Measurements from ENCODE around the gene FGFRL1. TPM values are rescaled to one million over a fixed set of nuclear protein-coding genes. Genes with fewer than 3 reads are reported as not detected.

Gene FGFRL1
- total RNA-seq, 5 donors from 2014 or later (not counting 1 experiment from before 2014, with no cell fraction given) = 14.9 to 25.2 (median 23.7) TPM

DNA sequence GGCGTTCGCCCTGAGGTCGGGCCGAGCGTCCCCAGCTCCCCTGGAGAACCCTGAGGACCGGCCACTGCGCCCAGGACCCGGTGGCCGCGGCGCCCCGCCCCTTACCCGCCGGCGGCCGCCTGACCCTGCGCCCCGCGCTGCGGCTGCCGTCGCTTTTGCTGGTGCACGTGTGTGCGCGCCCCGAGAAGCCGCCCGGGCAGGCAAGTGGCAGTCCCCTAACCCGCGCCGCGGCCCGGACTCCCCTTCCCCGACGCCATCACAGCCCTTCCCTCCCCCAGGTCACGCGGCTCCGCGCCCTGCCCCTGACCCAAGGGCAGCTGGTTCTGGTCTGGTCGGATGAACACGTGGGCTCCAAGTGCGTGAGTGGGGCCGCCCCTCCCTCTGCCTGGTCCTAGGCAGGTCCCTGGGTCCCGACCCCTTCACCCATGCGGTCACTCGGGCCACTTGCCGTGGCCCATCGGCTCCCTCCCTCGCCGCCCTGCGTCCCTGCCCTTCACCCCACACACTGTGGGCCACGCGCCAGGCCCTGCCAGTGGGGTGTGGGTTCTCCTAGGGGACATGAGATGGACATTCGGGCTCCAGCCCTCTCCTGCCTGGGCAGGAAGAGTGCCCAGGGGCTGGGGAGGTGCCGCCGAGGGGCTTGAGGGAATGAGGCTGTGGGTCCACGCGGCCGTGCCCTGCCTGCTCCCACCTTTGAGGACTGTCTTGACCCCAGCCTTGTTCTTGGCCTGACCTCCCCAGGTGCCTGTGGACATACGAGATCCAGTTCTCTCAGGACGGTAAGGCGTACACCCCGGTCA lies 8.0 kb upstream of the FGFRL1 start:
- no peak for ATAC-seq (replicated peaks in 1 of 4)
- no peak overlapping the region for H3K27ac ChIP-seq (ENCODE audit: low read length)
- no peaks in the 10 kb centered on the region for H3K9me3 Mint-ChIP-seq
- CTCF ChIA-PET = no interaction called here
- H3K27me3 ChIP-seq (replicated peaks in 1 of 2; ENCODE audit: control insufficient read depth in 2 of 2, extremely low read depth in 1 of 2, insufficient read depth in 2 of 2, low read length in 1 of 2) = peaks cover 4 to 83% of the 10 kb centered on the region in 2 experiments
- H3K9me3 ChIP-seq = no peaks in the 10 kb centered on the region
- WGBS (ENCODE audit: insufficient coverage) = 26% methylated on average over 45 of the region's 63 CpGs
- DNase-seq = no peak
- POLR2A ChIA-PET = no interaction called here
- peaks cover 40 to 67% of the 10 kb centered on the region in 2 donors for H3K27me3 Mint-ChIP-seq
- no peak overlapping the region for H3K4me3 ChIP-seq (ENCODE audit: control insufficient read depth in 1 of 2, extremely low read depth in 1 of 2, low read length in 1 of 2)
- H3K4me1 ChIP-seq (ENCODE audit: control insufficient read depth in 1 of 2, extremely low read depth in 1 of 2, insufficient read depth in 2 of 2, low read length in 2 of 2) = peaks cover 0 to 13% of the 10 kb centered on the region in 2 experiments
- H3K4me1 Mint-ChIP-seq = peaks cover 2 to 8% (median 3%) of the 10 kb centered on the region in 3 donors
- no peaks in the 10 kb centered on the region for H3K36me3 ChIP-seq (ENCODE audit: control insufficient read depth in 2 of 2, extremely low read depth in 1 of 2, insufficient read depth in 1 of 2, low read length in 1 of 2)
- H3K27ac Mint-ChIP-seq = no peak overlapping the region
- no peaks in the 10 kb centered on the region for H3K36me3 Mint-ChIP-seq
- peak overlapping the region in 1 of 3 donors; percentile 24 for H3K4me3 Mint-ChIP-seq

DNA sequence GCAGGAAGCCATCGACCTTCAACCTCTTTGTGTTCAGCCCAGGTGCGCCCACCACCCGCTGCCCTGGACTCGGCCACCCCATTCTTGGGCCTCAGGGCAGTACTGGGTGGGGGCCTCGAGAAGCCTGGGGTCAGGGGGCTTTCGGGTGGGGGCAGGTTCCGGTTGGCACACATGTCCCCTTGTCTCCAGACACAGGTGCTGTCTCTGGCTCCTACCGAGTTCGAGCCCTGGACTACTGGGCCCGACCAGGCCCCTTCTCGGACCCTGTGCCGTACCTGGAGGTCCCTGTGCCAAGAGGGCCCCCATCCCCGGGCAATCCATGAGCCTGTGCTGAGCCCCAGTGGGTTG lies 7.4 kb upstream of the FGFRL1 start:
- CTCF ChIA-PET = no interaction called here

GRCh38 chr4:1004557-1005485 lies 6.6 kb upstream of the FGFRL1 start:
- ATAC-seq (replicated peaks in 1 of 4) (no peak), DNase-seq (no peak)
- H3K4me3 Mint-ChIP-seq = peak overlapping the region in 1 of 3 donors; percentile 24
- no peak overlapping the region for H3K27ac ChIP-seq (ENCODE audit: low read length)
- peaks cover 6 to 11% (median 8%) of the 10 kb centered on the region in 3 donors for H3K4me1 Mint-ChIP-seq
- H3K4me3 ChIP-seq (ENCODE audit: control insufficient read depth in 1 of 2, extremely low read depth in 1 of 2, low read length in 1 of 2) = no peak overlapping the region
- H3K36me3 ChIP-seq (ENCODE audit: control insufficient read depth in 2 of 2, extremely low read depth in 1 of 2, insufficient read depth in 1 of 2, low read length in 1 of 2) = no peaks in the 10 kb centered on the region
- 81% methylated on average over 24 of the region's 25 CpGs for WGBS (ENCODE audit: insufficient coverage)
- H3K9me3 ChIP-seq = no peaks in the 10 kb centered on the region
- no peaks in the 10 kb centered on the region for H3K9me3 Mint-ChIP-seq
- no peaks in the 10 kb centered on the region for H3K36me3 Mint-ChIP-seq
- peaks cover 34 to 65% of the 10 kb centered on the region in 2 donors for H3K27me3 Mint-ChIP-seq
- ChIA-PET POLR2A (no interaction called here), CTCF (no interaction called here)
- peaks cover under 1 to 21% of the 10 kb centered on the region in 2 experiments for H3K4me1 ChIP-seq (ENCODE audit: control insufficient read depth in 1 of 2, extremely low read depth in 1 of 2, insufficient read depth in 2 of 2, low read length in 2 of 2)
- H3K27ac Mint-ChIP-seq = no peak overlapping the region
- H3K27me3 ChIP-seq (replicated peaks in 1 of 2; ENCODE audit: control insufficient read depth in 2 of 2, extremely low read depth in 1 of 2, insufficient read depth in 2 of 2, low read length in 1 of 2) = peaks cover 2 to 78% of the 10 kb centered on the region in 2 experiments

More for the DNA sequence above, 7.4 kb upstream of the FGFRL1 start:
- DNase-seq = no peak
- WGBS (ENCODE audit: insufficient coverage) = 86% methylated on average over 13 of the region's 13 CpGs
- H3K36me3 Mint-ChIP-seq = no peaks in the 10 kb centered on the region
- H3K9me3 Mint-ChIP-seq = no peaks in the 10 kb centered on the region
- Histone ChIP-seq H3K9me3 (no peaks in the 10 kb centered on the region), H3K27ac (ENCODE audit: low read length) (no peak overlapping the region), H3K4me3 (ENCODE audit: control insufficient read depth in 1 of 2, extremely low read depth in 1 of 2, low read length in 1 of 2) (no peak overlapping the region), H3K27me3 (replicated peaks in 1 of 2; ENCODE audit: control insufficient read depth in 2 of 2, extremely low read depth in 1 of 2, insufficient read depth in 2 of 2, low read length in 1 of 2) (peaks cover 4 to 83% of the 10 kb centered on the region in 2 experiments), H3K36me3 (ENCODE audit: control insufficient read depth in 2 of 2, extremely low read depth in 1 of 2, insufficient read depth in 1 of 2, low read length in 1 of 2) (no peaks in the 10 kb centered on the region), H3K4me1 (ENCODE audit: control insufficient read depth in 1 of 2, extremely low read depth in 1 of 2, insufficient read depth in 2 of 2, low read length in 2 of 2) (peaks cover 0 to 19% of the 10 kb centered on the region in 2 experiments)
- H3K27me3 Mint-ChIP-seq = peaks cover 39 to 69% of the 10 kb centered on the region in 2 donors
- no peak overlapping the region for H3K27ac Mint-ChIP-seq
- no peak for ATAC-seq (replicated peaks in 1 of 4)
- POLR2A ChIA-PET = no interaction called here
- peak overlapping the region in 1 of 3 donors; percentile 24 for H3K4me3 Mint-ChIP-seq
- peaks cover 3 to 13% (median 6%) of the 10 kb centered on the region in 3 donors for H3K4me1 Mint-ChIP-seq

- no peak for ATAC-seq (replicated peaks in 1 of 4)
- peaks cover 11 to 15% (median 12%) of the 10 kb centered on the region in 3 donors for H3K4me1 Mint-ChIP-seq
- H3K36me3 ChIP-seq (ENCODE audit: control insufficient read depth in 2 of 2, extremely low read depth in 1 of 2, insufficient read depth in 1 of 2, low read length in 1 of 2) = no peaks in the 10 kb centered on the region
- peaks cover 2 to 58% of the 10 kb centered on the region in 2 experiments for H3K27me3 ChIP-seq (replicated peaks in 1 of 2; ENCODE audit: control insufficient read depth in 2 of 2, extremely low read depth in 1 of 2, insufficient read depth in 2 of 2, low read length in 1 of 2)
- no peak for DNase-seq
- no peak overlapping the region for H3K27ac ChIP-seq (ENCODE audit: low read length)
- H3K4me3 Mint-ChIP-seq = no peak overlapping the region
- no peaks in the 10 kb centered on the region for H3K9me3 Mint-ChIP-seq
- peaks cover 2 to 29% of the 10 kb centered on the region in 2 experiments for H3K4me1 ChIP-seq (ENCODE audit: control insufficient read depth in 1 of 2, extremely low read depth in 1 of 2, insufficient read depth in 2 of 2, low read length in 2 of 2)
- no peaks in the 10 kb centered on the region for H3K36me3 Mint-ChIP-seq
- H3K9me3 ChIP-seq = no peaks in the 10 kb centered on the region
- H3K27ac Mint-ChIP-seq = no peak overlapping the region
- WGBS (ENCODE audit: insufficient coverage) = 72% methylated on average over 2 of the region's 5 CpGs
- CTCF ChIA-PET = no interaction called here
- POLR2A ChIA-PET = no interaction called here
- peaks cover 34 to 51% of the 10 kb centered on the region in 2 donors for H3K27me3 Mint-ChIP-seq
- H3K4me3 ChIP-seq (ENCODE audit: control insufficient read depth in 1 of 2, extremely low read depth in 1 of 2, low read length in 1 of 2) = no peak overlapping the region
Observed at GRCh38 chr4:1006856-1007255, 4.6 kb upstream of the FGFRL1 start.

DNA sequence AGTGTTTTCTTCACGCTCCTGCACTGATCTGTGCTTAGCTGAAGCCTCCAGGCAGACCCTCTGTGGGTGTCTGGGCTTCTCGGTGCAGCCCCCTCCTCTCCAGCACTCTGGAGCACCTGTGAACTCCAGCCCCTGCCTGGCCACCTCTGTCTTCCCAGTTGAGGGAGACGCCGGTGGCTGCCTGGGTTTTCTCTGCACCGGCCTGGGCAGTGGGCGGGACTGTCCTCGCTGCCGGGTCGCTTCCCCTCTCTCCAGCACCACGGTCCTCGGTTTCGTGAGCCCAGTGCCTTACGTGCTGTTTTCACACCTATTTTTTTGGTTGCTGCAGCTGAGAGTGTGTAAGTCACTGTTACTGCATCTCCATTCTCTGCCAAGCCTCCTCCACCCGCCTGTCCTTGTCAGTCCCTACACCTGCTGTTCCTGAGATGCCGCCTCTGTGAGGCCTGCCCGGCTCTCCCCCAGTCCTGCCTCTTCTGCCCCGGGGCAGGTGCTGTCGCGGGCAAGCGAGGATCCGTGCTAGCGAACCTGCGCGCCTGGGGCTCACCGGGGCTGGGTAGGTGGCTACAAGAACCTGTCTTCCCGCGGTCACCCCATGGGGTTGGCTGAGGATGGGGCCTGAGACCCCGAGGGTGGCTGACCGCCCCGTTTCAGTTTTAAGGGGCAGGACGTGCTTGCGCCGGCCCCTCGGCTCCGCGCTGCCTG lies 2.4 kb upstream of the FGFRL1 start:
- no peaks in the 10 kb centered on the region for H3K36me3 Mint-ChIP-seq
- Histone ChIP-seq H3K9me3 (no peaks in the 10 kb centered on the region), H3K4me3 (ENCODE audit: control insufficient read depth in 1 of 2, extremely low read depth in 1 of 2, low read length in 1 of 2) (peak overlapping the region; percentile 61 to 72), H3K4me1 (ENCODE audit: control insufficient read depth in 1 of 2, extremely low read depth in 1 of 2, insufficient read depth in 2 of 2, low read length in 2 of 2) (peaks cover 2 to 38% of the 10 kb centered on the region in 2 experiments), H3K27ac (ENCODE audit: low read length) (no peak overlapping the region), H3K36me3 (ENCODE audit: control insufficient read depth in 2 of 2, extremely low read depth in 1 of 2, insufficient read depth in 1 of 2, low read length in 1 of 2) (no peaks in the 10 kb centered on the region), H3K27me3 (replicated peaks in 1 of 2; ENCODE audit: control insufficient read depth in 2 of 2, extremely low read depth in 1 of 2, insufficient read depth in 2 of 2, low read length in 1 of 2) (peaks cover 2 to 47% of the 10 kb centered on the region in 2 experiments)
- H3K4me3 Mint-ChIP-seq = peak overlapping the region; percentile 68 to 77 (median 76)
- no peaks in the 10 kb centered on the region for H3K9me3 Mint-ChIP-seq
- peaks cover 11 to 18% (median 12%) of the 10 kb centered on the region in 3 donors for H3K4me1 Mint-ChIP-seq
- H3K27me3 Mint-ChIP-seq = peaks cover 32 to 45% of the 10 kb centered on the region in 2 donors
- WGBS (ENCODE audit: insufficient coverage) = 2% methylated on average over 21 of the region's 36 CpGs
- POLR2A ChIA-PET = no interaction called here
- DNase-seq (peak in 29 of 35 experiments; percentile 12 to 59 (median 24)), ATAC-seq (replicated peaks in 1 of 4) (peak in 1 of 4 experiments; percentile 8)
- H3K27ac Mint-ChIP-seq = peak overlapping the region in 1 of 2 donors; percentile 72
- CTCF ChIA-PET = interaction anchor here in 1 of 2 donors (0.7 kb wide), 1 partner anchor 19 kb away, joined by 3 read pairs; no protein-coding TSS in a partner anchor
